NT2/D1 (cell line): Measurements from ENCODE around the gene ATAT1.

Source experiments
- DNase-seq: peaks from one replicate; pipeline ENCODE4 v3.0.0-alpha.2; 2011; ENCODE audit warnings: low read depth, low spot score
- H3K27me3 ChIP-seq: 2 replicates; pipeline ENCODE4 v1.6.0; 2011; ENCODE audit warnings: mild to moderate bottlenecking; ENCODE audit not compliant: insufficient read length, insufficient read depth
- H3K36me3 ChIP-seq: 2 replicates; pipeline ENCODE4 v1.6.1; 2011; ENCODE audit warnings: mild to moderate bottlenecking, low read length, mixed read lengths; ENCODE audit not compliant: insufficient read depth, insufficient read length
- H3K4me1 ChIP-seq: 2 replicates; pipeline ENCODE4 v1.5.1; 2011; ENCODE audit not compliant: insufficient read depth, insufficient read length
- H3K4me3 ChIP-seq: 2 replicates; pipeline ENCODE4 v1.5.1; 2011; ENCODE audit warnings: low read depth; ENCODE audit not compliant: insufficient read length
- H3K9ac ChIP-seq: 2 replicates; pipeline ENCODE4 v1.6.0; 2011; ENCODE audit warnings: low read depth; ENCODE audit not compliant: insufficient read length
- H3K9me3 ChIP-seq: 2 replicates; pipeline ENCODE4 v1.5.1; 2011; ENCODE audit warnings: mild to moderate bottlenecking, low read length; ENCODE audit not compliant: insufficient read depth
- SUZ12 ChIP-seq: IDR thresholded peaks from 2 replicates; pipeline ENCODE4 v1.6.1; 2011; ENCODE audit not compliant: insufficient read length, insufficient read depth; ENCODE audit errors: extremely low read depth
- YY1 ChIP-seq: IDR thresholded peaks from 2 replicates; pipeline ENCODE4 v1.6.1; 2011; ENCODE audit not compliant: insufficient read length, insufficient read depth
- ZNF274 ChIP-seq: IDR thresholded peaks from 2 replicates; pipeline ENCODE4 v1.6.1; 2011; ENCODE audit warnings: mild to moderate bottlenecking, low read depth, low read length

Gene ATAT1

DNA sequence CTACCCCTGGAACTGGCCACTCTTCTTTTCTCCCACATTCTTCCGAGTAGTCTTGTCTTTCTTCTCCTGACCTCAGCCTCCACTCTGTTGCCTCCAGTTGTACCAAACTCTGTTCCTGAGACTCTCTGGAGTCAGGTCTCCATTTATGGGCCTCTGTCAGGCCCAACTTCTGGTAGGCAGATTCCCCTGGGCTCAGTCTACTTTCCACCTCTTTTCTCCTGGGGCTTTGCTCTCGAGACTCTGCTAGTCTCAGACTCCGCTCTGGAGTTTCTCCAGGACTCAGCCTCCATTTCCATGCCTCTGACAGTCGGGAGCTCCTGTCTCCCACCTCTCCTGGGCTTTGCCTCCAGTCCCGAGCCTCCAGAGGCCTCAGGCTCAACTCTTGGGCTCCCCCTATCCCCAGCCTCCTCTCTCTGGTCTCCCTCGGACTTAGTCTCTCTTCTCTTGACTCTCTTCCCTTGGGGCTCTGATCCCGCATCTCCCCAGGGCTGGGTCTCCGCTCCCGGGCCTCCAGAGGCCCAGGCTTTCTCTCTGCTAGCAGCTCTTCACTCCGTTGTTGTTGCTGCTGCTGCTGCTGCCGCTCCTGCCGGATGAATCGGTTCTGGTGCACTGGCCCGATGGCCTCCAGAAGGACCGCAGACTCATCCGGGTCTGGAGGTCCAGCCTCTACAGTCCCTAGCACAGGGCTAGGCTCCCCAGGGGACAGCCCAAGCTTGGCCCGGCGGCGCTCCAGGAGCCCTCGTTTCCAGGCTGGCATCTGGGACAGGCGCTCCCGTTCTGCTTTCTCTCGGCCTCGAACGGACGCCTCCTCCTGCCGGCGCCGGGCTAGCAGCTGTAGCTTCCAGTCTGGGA, 58.7 kb downstream of the ATAT1 start:
- Histone ChIP-seq H3K4me1 (peaks cover 20% of the 10 kb centered on the region), H3K9ac (peak overlapping the region; percentile 82), H3K4me3 (peak overlapping the region; percentile 16)

DNA sequence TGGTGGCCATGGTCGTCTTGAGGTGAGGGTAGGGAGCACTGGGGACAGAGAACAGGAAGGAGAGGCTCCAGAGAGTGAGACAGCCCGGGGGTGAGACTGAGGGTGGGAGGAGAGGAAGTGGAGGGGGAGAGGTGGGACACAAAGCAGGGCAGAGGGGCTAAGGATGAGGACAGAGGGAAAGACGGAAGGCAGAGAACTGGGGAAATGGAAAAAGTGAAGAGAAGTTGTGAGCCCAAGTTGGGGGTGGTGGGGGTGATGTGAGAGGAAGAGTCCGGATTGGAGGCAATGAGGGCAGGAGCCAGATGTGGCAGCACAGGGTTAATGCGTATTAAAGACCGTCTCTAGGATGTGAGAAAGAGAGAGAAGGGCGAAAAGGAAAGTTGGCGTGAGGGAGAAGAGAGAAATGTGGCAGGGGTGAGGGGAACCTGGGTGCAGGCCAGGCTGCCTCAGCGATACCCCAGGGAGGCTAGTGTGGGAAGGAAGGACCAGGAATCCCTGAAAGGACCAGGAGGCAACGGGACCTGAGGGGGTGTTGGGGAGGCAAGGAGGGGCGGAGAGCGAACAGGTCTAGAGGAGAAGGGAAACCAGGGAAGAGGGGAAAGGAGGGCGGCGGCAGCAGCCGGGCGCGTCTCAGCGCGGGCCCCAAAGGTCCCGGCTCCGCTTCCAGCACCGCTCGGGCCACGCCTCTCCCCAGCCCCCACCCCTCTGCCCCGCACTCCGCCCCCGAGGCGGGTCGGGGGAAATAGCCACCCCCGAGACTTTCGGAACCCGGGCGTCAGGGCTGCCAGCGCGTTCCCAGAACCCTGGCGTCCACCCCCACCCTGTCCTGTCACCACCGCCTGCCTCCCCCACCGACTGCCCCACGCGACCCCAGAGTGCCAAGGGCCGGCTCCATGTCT, 59.6 kb downstream of the ATAT1 start, which contains the start of gene PPP1R18:
TSS of gene PPP1R18 (minus strand) at position 637 of the 899 bp plus-strand sequence. CDS start at position 10, 627 bp downstream.
- no peak for DNase-seq
- peak within 1 kb of the TSS; percentile 86 for H3K9ac ChIP-seq
- peaks cover 20% of the 10 kb centered on the region for H3K4me1 ChIP-seq
- peak within 1 kb of the TSS; percentile 63 for H3K4me3 ChIP-seq
- peaks cover 33% of the 10 kb centered on the region for H3K36me3 ChIP-seq
- TF ChIP-seq YY1: no peak
- no peak for TF ChIP-seq ZNF274
- no peak for TF ChIP-seq SUZ12
- no peaks in the 10 kb centered on the region for H3K9me3 ChIP-seq
- H3K27me3 ChIP-seq: no peaks in the 10 kb centered on the region

More for the DNA sequence above, 58.7 kb downstream of the ATAT1 start:
- no peak for DNase-seq
- H3K36me3 ChIP-seq: peaks cover 36% of the 10 kb centered on the region
- H3K9me3 ChIP-seq: no peaks in the 10 kb centered on the region
- H3K27me3 ChIP-seq: no peaks in the 10 kb centered on the region
- TF ChIP-seq YY1 (no peak), SUZ12 (no peak), ZNF274 (no peak)

DNA sequence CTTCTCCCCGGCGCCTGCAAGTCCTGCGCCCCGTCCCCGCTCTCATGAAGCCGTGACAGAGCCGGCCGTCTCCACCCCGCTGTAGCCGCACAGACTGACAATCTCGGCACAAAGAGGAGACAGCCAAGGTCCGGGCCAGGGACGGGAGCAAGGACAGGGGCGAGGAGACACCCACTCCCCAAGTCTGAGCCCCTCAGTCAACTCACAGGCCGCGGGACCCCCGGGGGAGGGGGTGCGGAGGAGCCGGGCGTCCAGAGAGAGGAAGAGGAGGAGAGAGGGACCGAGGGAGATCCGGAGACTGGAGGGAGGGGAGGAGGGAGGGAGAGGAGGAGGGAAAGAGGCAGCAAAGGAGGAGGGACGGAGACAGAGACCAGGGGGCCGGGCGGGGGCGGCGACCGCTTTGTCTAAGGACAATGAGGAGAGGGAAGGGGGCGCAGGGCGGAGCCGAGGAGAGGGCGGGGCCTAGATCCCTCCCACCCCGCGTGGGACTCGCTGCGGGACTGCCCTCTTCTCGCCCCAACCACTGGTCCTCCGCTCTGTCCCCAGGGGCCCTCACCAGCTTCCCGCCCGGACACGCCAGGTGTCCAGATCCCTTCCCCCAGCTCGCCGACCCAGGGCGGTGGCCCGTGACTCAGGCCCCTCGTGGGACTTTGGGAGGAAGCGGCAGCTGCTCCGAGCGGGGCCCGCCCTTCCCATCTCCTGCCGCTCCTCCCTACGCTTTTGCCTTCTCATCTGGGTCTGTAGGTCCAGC, 60.4 kb downstream of the ATAT1 start:
- H3K9ac ChIP-seq: peak overlapping the region; percentile 86
- H3K27me3 ChIP-seq: no peaks in the 10 kb centered on the region
- TF ChIP-seq SUZ12 (no peak), ZNF274 (no peak), YY1 (no peak)
- H3K4me1 ChIP-seq: peaks cover 19% of the 10 kb centered on the region
- H3K36me3 ChIP-seq: peaks cover 29% of the 10 kb centered on the region
- no peak for DNase-seq
- no peaks in the 10 kb centered on the region for H3K9me3 ChIP-seq
- peak overlapping the region; percentile 63 for H3K4me3 ChIP-seq

DNA sequence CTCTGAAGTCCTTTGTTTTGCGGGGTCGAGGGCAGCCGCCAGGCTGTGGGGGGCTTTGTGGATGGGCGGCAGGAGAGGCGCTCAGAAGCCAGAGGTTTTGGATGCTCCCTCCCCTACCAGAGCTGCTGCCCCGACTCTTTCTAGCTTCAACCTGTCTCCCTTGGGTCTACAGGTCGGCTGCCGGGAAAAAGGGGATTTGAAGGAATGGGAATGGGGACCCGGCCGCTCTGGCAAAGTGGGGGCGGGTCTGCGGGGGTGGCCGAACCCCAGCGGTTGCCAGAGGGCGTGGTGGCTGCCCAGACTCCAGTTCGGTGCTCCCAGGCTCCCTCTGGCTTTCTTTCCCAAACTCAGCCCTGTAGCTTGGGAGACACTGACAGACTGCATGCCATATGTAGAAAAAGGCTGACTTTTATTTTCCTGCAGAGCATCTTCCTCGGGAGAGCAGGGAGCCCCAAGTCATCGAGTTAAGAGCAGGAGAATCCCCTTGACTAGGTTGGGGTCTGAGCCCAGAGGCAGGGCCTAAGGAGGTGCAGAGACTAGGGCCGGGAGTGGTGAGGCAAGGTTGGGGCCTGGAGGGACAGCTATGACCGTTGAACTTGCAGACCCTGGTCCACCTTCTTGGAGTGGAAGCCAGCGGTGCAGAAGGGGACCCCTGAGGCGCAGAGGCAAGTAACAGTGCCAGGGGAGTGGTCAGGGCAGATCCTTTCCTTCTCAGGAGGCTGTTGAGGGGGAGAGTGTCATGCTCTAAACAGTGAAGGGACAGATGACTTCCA, 61.2 kb downstream of the ATAT1 start:
- Histone ChIP-seq H3K4me3 (peak overlapping the region; percentile 63), H3K27me3 (no peaks in the 10 kb centered on the region), H3K9ac (peak overlapping the region; percentile 86), H3K9me3 (no peaks in the 10 kb centered on the region), H3K36me3 (peaks cover 29% of the 10 kb centered on the region), H3K4me1 (peaks cover 14% of the 10 kb centered on the region)
- no peak for DNase-seq
- TF ChIP-seq YY1 (no peak), SUZ12 (no peak), ZNF274 (no peak)

DNA sequence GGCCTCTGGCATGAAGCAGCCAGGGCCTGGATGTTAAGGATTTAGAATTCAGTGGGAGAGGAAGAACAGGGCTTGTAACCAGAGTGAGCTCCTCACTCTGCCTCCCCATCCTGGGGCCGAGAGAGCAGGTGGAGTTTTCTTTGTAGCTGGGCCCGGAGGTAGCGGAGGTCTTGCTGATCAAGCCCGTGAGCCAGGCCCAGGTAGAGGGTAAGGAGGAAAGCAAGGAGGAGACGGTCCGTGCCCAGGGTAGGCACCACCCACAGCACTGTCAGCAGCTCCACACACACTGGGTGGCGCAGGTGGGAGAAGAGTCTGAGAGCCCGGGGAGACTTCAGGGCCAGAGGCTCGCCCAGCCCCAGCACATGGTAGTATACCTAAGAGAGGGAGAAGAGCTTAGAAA, 61.9 kb downstream of the ATAT1 start:
- no peaks in the 10 kb centered on the region for H3K9me3 ChIP-seq
- DNase-seq: no peak
- peaks cover 10% of the 10 kb centered on the region for H3K4me1 ChIP-seq
- no peaks in the 10 kb centered on the region for H3K27me3 ChIP-seq
- no peak for TF ChIP-seq YY1
- no peak for TF ChIP-seq SUZ12
- no peak for TF ChIP-seq ZNF274
- H3K9ac ChIP-seq: no peak overlapping the region
- peaks cover 24% of the 10 kb centered on the region for H3K36me3 ChIP-seq
- no peak overlapping the region for H3K4me3 ChIP-seq

DNA sequence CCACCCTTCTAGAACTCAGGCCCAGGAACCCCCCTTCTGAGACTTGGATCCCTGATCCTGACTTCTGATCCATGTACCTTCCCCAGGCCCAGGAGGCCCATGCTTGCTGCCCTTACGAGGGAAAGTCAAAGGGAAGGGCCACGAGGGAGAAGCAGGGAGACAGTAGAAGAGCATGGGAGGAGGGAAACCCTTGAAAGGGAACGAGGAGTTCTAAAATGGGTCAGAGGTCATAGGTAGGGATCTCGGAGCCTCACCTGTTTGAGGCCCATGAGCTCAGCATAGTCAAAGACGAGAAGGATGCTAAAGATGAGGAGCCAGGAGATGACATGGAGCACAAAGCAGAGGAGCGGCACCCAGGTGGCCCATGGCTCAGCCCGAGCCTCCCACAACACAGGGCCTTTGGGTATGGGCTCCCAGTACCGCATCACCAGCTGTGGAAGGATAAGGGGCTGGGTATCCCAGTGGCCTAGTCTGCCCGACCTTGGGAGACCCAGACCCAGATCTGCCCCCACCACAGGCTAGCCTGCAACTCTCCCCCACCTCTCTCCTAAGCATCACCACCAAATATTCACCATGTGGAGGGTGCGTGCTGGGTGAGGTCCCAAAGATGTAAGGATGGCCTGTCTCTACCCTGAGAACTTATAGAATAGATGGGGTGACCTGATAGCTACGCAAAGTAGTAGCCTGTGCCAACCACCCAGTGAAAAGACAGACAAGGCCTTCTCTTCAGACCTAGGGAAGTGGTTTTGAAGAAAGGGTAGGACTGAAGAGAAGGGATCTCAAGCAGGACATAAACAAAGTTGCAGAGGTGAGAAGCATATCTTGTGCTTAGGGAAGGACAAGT, 62.6 kb downstream of the ATAT1 start:
- H3K4me1 ChIP-seq: peaks cover 10% of the 10 kb centered on the region
- TF ChIP-seq SUZ12 (no peak), YY1 (no peak), ZNF274 (no peak)
- H3K27me3 ChIP-seq: no peaks in the 10 kb centered on the region
- no peak for DNase-seq
- H3K9ac ChIP-seq: peak overlapping the region; percentile 87
- H3K36me3 ChIP-seq: peaks cover 24% of the 10 kb centered on the region
- peak overlapping the region; percentile 63 for H3K4me3 ChIP-seq
- H3K9me3 ChIP-seq: no peaks in the 10 kb centered on the region
